ENCODE results near the gene MEF2C.

Gene MEF2C

GRCh38 chr5:88748666-88749065, 134.3 kb downstream of the MEF2C start:
- DNase-seq, result no peak

GRCh38 chr5:88746438-88746882, 136.5 kb downstream of the MEF2C start:
- no peak for DNase-seq

DNA sequence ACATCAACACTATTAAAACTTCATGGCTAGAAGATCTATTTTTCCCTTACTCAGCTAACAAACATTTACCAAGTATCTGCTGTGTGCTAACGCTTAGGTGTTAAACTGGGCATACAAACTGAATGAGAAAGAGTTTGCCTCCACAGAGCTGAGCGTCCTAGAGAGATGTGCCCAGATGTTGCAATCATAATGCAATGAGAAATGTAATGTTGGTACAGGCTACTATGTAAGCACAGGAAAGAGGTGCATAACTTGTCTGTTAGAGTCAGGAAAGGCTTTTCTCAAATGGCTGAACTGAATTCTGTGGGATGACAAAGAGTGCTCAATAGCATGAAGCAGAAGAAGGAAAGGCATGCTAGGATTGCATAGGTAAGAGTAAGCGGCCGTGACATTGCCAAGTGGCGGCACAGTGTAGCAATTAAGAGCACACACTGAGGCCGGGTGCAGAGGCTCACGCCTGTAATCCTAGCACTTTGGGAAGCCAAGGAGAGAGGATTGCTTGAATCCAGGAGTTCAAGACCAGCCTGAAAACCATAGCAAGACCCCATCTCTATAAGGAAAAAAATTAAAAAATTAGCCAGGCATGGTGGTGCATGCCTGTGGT, 137.8 kb downstream of the MEF2C start:
- no peak for DNase-seq

GRCh38 chr5:88743231-88743834, 139.7 kb downstream of the MEF2C start:
- no peak for DNase-seq

- DNase-seq, result no peak
These were observed 141.0 kb downstream of the MEF2C start for GRCh38 chr5:88741964-88742363.

DNA sequence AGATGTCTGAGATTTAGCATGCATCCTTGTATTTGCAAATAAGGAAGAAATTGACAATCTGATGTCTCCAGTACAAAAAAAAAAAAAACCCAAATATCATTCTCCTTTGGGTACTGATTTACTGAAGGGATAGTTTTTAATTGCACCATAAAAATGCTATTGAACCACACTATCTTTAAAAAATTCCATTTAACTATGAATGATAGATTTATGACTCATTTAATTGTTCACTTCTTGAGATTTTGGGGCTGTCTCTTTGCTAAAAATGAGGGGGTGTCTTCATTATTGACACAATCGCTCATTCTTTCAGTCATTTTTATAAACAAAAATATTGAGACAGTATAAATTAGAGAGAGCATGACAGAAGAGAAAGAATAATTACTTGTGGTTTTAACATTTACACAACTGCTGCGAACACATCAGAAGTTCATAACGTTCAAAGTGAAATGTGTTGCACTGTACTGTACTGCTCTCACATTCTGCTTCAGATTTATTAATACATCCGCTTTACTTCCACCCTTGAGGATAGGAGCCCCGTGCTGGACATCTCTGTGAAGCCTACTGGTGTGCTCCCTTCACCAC, 142.3 kb downstream of the MEF2C start:
- no peak for DNase-seq

- DNase-seq, result no peak
These were observed 146.5 kb downstream of the MEF2C start for GRCh38 chr5:88736494-88736893.

DNA sequence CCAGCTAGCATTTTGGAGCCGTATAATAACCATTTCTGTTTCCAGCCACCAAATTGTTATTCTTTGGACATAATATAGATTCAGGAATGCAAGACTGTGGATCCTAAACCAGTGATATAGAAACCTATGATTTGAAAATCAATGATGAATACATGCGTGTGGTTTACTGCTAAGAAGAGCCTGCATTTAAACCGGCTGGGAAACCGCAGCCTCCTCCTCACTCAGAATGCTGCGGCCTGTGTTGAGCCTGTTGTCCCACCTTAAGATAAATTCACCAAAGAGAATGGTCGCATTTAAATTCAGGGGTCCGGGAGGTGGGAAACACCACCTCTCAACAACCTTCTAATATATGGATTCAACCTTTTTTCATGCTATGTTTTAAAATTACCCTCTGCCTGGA, 148.0 kb downstream of the MEF2C start:
- DNase-seq, result no peak

- no peak for DNase-seq
These were observed 148.8 kb downstream of the MEF2C start for GRCh38 chr5:88734191-88734640.

DNA sequence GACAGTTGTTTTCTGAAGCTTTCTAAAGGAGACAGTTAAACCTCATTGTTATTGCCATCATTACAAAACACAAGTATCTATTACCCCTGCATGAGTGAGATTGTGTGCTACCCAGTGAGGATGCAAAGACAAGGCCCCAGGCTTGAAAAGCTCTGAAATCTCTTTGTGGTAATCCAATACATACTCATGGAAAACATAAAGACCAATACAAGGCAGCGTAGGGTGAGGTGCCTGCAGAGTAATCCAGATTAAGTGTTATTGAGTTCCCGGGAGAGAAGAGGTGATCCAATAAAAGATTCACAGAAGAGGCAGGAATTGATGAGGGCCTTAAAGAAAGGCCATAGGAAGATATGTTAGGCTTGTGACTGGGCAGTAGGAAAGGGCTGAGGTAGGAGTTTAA, 150.1 kb downstream of the MEF2C start:
- DNase-seq, result no peak

DNA sequence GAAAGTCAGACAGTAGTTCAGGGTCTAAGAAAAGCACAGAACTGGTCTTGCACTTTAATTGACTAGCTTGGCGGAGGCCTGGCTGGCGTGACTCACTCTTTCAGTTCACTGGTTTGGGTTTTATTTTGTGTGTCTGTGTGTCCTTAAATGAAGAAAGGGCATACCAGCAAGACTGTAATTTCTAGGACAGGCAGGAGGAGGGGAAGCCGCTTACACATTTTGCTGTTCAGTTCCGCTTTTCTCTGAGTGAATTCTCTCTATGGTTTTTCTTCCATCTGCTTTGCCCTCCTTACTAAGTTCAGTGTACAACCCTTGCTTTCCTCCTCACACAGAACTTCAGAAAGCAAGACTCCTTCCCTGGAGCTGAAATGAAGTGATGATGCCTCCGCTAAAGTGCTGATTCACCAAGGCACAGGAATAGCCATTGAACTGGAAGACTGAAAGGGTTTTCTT, 150.8 kb downstream of the MEF2C start:
- DNase-seq, result no peak

GRCh38 chr5:88729829-88730182, 153.2 kb downstream of the MEF2C start:
- no peak for DNase-seq

DNA sequence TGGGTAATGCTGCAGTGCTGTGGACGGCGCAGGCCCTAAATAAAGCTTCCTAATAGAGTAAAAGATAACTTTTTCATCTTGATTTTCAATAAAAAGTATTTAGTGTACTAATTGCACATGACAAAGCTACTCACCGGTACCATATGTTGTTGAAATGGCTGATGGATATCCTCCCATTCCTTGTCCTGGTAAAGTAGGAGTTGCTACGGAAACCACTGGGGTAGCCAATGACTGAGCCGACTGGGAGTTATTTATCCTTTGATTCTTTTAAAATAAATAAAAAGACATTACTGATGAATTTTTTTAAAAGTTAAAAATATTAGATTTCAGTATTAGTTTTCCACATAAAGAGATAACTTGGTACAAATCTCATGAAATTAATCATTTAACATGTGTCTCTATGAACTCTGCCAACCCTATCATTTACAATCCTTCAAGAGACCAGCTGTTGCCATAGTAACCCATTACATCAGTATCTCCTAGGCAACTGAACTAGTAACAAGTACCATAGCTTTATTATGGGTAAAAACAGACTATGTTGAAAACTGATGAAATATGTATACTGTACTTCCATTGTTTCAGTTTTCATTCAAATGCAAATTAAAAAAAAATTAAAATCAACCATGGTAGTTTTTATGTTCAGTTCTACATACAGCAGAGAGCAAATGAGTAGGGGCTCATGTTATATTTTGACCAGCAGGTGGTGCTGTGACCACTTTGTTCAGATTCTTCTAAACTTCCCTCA, 153.7 kb downstream of the MEF2C start:
- DNase-seq, result no peak

- DNase-seq, result no peak
These were observed 155.2 kb downstream of the MEF2C start for GRCh38 chr5:88727705-88728313.

DNA sequence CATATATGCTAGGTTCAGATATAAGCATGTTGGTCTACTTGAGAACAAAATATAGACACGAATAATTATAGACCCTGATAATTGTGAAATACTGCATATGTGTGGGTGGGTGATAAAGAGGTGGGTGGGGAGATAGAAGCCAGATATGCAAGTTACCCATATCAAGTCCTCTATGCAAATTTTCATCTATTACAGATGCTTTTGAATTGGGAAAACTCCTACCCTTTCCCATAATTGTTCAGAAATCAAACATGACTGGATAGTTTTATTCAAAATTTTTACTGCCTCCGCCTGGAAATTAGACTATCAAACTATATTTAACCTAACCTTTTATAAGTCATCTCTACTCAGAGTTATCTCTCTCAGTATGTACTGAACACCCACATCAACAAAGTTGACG, 157.5 kb downstream of the MEF2C start:
- DNase-seq, result no peak

DNA sequence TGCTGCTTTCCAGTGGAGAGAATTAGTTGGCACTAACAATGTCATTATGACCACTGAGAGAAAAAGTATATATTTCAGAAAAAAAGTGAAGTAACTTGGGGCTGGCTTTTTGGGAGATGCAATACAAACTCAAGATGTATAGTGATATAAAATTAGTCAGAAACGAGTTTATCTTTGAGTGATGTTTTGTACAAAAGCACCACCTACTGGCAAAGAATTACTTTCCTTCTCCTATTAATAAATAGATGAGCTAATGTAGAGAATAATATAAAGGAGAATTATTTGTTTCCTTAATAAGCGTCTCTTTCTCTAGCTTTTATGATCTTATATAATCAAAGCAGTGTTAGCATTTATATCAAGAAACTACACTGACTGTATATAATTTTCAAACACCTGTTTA, 158.8 kb downstream of the MEF2C start:
- no peak for DNase-seq

GRCh38 chr5:88722546-88723073, 160.4 kb downstream of the MEF2C start:
- no peak for DNase-seq

DNA sequence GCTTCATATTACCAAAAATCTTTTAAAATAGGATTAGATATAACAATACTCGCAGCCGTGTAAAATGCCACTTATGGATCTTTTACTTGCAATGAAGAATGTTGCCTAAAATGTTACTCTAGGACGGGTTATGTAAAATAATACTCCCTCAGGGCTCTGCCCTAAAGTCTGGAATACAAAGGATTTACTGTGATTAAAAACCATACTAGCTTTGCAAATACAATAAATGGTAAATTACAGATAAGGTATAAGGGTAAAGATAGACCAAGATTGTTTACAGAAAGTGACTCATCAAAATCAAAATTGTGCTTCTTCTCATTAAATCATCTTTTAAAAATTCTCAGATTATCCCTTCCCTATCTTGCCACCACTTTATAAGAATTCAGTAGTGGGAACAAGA, 163.6 kb downstream of the MEF2C start:
- DNase-seq, result no peak

DNA sequence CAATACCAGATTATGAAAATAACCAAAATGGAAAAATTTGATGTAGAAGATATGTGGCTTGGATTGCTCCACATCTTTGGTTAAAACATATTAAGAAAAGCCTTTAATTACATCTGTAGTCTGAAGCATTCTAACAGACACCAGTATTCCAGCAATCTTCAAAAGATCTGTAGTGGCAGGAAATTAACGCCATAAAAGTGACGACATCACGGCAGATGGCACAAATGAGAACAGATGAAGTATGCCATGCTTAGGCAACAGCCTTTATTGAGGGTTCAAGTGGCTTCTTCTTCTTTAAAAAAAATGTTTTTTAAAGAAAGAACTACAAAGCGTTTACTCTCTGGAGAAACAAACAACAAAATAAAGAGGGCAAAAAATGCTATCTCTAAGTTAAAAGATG, 164.2 kb downstream of the MEF2C start:
- DNase-seq, result no peak

DNA sequence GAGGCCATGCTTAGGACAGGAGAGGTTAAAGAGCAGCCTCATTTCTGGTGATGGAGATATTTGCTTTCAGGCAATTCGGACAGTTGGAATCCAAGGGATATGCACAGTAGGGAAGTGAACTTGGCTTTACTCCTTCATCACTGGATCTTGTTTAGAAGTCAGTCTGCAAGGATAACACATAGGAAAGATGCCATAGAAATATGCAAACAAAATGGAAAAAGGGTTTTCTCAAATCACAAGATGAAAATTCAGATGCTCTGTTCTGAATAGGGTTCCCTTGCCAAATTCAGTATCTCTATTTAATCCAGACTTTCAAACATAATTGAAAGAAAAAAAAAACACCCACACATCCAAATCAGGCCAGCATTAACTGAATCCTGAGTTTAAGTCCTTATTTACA, 166.9 kb downstream of the MEF2C start:
- no peak for DNase-seq

- no peak for DNase-seq
These were observed 167.5 kb downstream of the MEF2C start for GRCh38 chr5:88715503-88715902.

DNA sequence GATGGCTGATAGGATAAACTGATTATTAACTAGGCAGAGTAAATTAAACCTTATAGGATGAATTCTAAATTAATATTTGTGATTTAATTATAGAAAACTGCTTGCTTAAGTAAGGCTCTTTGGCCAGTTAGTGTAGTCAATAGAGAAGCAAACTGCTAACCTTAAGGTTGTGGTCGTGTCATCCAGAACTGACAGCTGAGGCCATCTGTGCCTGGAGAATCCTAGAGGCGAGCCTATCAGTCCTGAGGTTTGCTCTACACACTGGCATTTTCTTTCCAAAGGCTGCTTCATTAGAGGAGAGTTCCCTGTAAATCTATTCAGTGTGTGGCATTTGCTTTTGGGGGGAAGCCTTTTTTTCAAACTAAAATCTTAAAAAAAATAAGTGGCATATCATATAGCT, 169.2 kb downstream of the MEF2C start:
- DNase-seq, result no peak

GRCh38 chr5:88708682-88709398, 174.1 kb downstream of the MEF2C start:
- no peak for DNase-seq
